ENCODE results near the gene TRAK1. TPM values are rescaled to one million over a fixed set of nuclear protein-coding genes. Genes with fewer than 3 reads are reported as not detected.
"Not testable (repeated sequence)": the region's sequence is repeated elsewhere in the genome, so short reads cannot be mapped to it uniquely, and the experiment has no call there.

TRAK1 gene
- total RNA-seq, 1 donor from 2014 or later, result 50.2 TPM

GRCh38 chr3:42092006-42092405 is 849 bp downstream of the TRAK1 start:
- ATAC-seq (no peak), DNase-seq (ENCODE audit: low spot score) (no peak)
- intact Hi-C loops (cut with DNase I), result loop anchor here (10.0 kb wide), 1 partner anchor 77 kb away; no protein-coding TSS in a partner anchor

- ATAC-seq (no peak), DNase-seq (ENCODE audit: low spot score) (no peak)
- intact Hi-C loops (cut with DNase I), result loop anchor here (10.0 kb wide), 1 partner anchor 79 kb away; no protein-coding TSS in a partner anchor
These were observed 3.0 kb downstream of the TRAK1 start for GRCh38 chr3:42094128-42094527.

GRCh38 chr3:42094691-42095391 is 3.7 kb downstream of the TRAK1 start:
- no peak for ATAC-seq

GRCh38 chr3:42095540-42095939 is 4.4 kb downstream of the TRAK1 start:
- intact Hi-C loops (cut with DNase I), result loop anchor here (10.0 kb wide), 1 partner anchor 81 kb away; no protein-coding TSS in a partner anchor
- no peak for ATAC-seq

More at GRCh38 chr3:42094691-42095391, 3.7 kb downstream of the TRAK1 start:
- no peak for DNase-seq (ENCODE audit: low spot score)
- intact Hi-C loops (cut with DNase I), result loop anchor here (10.0 kb wide), 1 partner anchor 80 kb away; no protein-coding TSS in a partner anchor

GRCh38 chr3:42096796-42097565 is 5.8 kb downstream of the TRAK1 start:
- no peak for ATAC-seq
- no peak for DNase-seq (ENCODE audit: low spot score)
- intact Hi-C loops (cut with DNase I), result loop anchor here (10.0 kb wide), 1 partner anchor 82 kb away; no protein-coding TSS in a partner anchor

More at GRCh38 chr3:42095540-42095939, 4.4 kb downstream of the TRAK1 start:
- no peak for DNase-seq (ENCODE audit: low spot score)

- intact Hi-C loops (cut with DNase I), result loop anchor here (10.0 kb wide), 1 partner anchor 83 kb away; no protein-coding TSS in a partner anchor
- DNase-seq (ENCODE audit: low spot score) (no peak), ATAC-seq (no peak)
These were observed 6.4 kb downstream of the TRAK1 start for GRCh38 chr3:42097566-42097946.

GRCh38 chr3:42098171-42098570 is 7.0 kb downstream of the TRAK1 start:
- ATAC-seq (no peak), DNase-seq (ENCODE audit: low spot score) (no peak)
- intact Hi-C loops (cut with DNase I), result loop anchor here (10.0 kb wide), 1 partner anchor 83 kb away; no protein-coding TSS in a partner anchor

- ATAC-seq (no peak), DNase-seq (ENCODE audit: low spot score) (no peak)
- intact Hi-C loops (cut with DNase I), result loop anchor here (10.0 kb wide), 1 partner anchor 84 kb away; no protein-coding TSS in a partner anchor
These were observed 8.0 kb downstream of the TRAK1 start for GRCh38 chr3:42099020-42099765.

GRCh38 chr3:42101048-42101447 is 9.9 kb downstream of the TRAK1 start:
- intact Hi-C loops (cut with DNase I), result loop anchor here (5.0 kb wide), 1 partner anchor 204 kb away; no protein-coding TSS in a partner anchor
- peak; percentile 92 for ATAC-seq
- DNase-seq (ENCODE audit: low spot score), result peak; percentile 76

GRCh38 chr3:42101481-42101880 is 10.3 kb downstream of the TRAK1 start:
- intact Hi-C loops (cut with DNase I), result loop anchor here (5.0 kb wide), 1 partner anchor 204 kb away; no protein-coding TSS in a partner anchor

GRCh38 chr3:42102571-42102970 is 11.4 kb downstream of the TRAK1 start:
- intact Hi-C loops (cut with DNase I), result loop anchor here (5.0 kb wide), 1 partner anchor 205 kb away; no protein-coding TSS in a partner anchor
- ATAC-seq, result no peak
- no peak for DNase-seq (ENCODE audit: low spot score)

More at GRCh38 chr3:42101481-42101880, 10.3 kb downstream of the TRAK1 start:
- ATAC-seq, result peak; percentile 25
- DNase-seq (ENCODE audit: low spot score), result no peak

GRCh38 chr3:42103921-42104665 is 12.9 kb downstream of the TRAK1 start:
- not testable (repeated sequence) for DNase-seq (ENCODE audit: low spot score); ATAC-seq
- intact Hi-C loops (cut with DNase I), result loop anchor here (5.0 kb wide), 1 partner anchor 207 kb away; no protein-coding TSS in a partner anchor

- ATAC-seq; intact Hi-C loops (cut with DNase I); DNase-seq (ENCODE audit: low spot score): not testable (repeated sequence)
These were observed 14.8 kb downstream of the TRAK1 start for GRCh38 chr3:42105994-42106393.

GRCh38 chr3:42106646-42107045 is 15.5 kb downstream of the TRAK1 start:
- DNase-seq (ENCODE audit: low spot score), result no peak
- ATAC-seq, result no peak
- intact Hi-C loops (cut with DNase I), result no loop called here

GRCh38 chr3:42110631-42111030 is 19.5 kb downstream of the TRAK1 start:
- no peak for ATAC-seq
- intact Hi-C loops (cut with DNase I), result no loop called here

GRCh38 chr3:42114130-42114725 is 23.1 kb downstream of the TRAK1 start:
- no peak for ATAC-seq
- intact Hi-C loops (cut with DNase I), result no loop called here

More at GRCh38 chr3:42110631-42111030, 19.5 kb downstream of the TRAK1 start:
- no peak for DNase-seq (ENCODE audit: low spot score)

GRCh38 chr3:42115215-42115614 is 24.1 kb downstream of the TRAK1 start:
- ATAC-seq (no peak), DNase-seq (ENCODE audit: low spot score) (no peak)
- intact Hi-C loops (cut with DNase I), result no loop called here

More at GRCh38 chr3:42114130-42114725, 23.1 kb downstream of the TRAK1 start:
- DNase-seq (ENCODE audit: low spot score), result no peak

Measured in sciatic nerve (tissue), 2 donors.